Spleen (tissue), 7 donors: Measurements from ENCODE around the gene ADAMTS3.

ENCODE experiments used
- CTCF ChIP-seq, 11 experiments: fragments of 200-600 bp in 7 of 11; fragments of 450-650 bp in 4 of 11; sonication (generic) in 4 of 11; IDR thresholded peaks in 8 of 11; conservative IDR thresholded peaks in 3 of 11; 1 replicate in 7 of 11; 2 replicates in 4 of 11; pipeline versions ENCODE4 v1.4.0 to v1.8.0; 2016 to 2021; ENCODE audit warnings: antibody characterized with exemption in 11 of 11, inconsistent platforms in 4 of 11, mild to moderate bottlenecking in 1 of 11
- POLR2A ChIP-seq, 3 donors: fragments of 450-650 bp; IDR thresholded peaks; one replicate each; pipeline ENCODE4 v1.5.1; 2017; ENCODE audit warnings: antibody characterized with exemption in 3 of 3, mild to moderate bottlenecking in 1 of 3
- POLR2AphosphoS5 ChIP-seq, 3 donors: sonication (generic); formaldehyde crosslinking; IDR thresholded peaks; one replicate each; pipeline ENCODE4 v1.5.1; 2017; ENCODE audit warnings: antibody characterized with exemption in 3 of 3
- donor health status: DM: no; HTN: no; CAD: no; lungs with moderate emphysema.
- donor health status: DM: no; HTN: no; CAD: no.
- donor health status: DM: no; HTN: no; CAD: no.

- TF ChIP-seq CTCF (IDR thresholded peaks at IDR 0.05 in 8 of 11, conservative IDR thresholded peaks at IDR 0.05 in 3 of 11) (no peak), POLR2A (IDR thresholded peaks at IDR 0.05) (no peak), POLR2AphosphoS5 (IDR thresholded peaks at IDR 0.05) (no peak)
Observed at GRCh38 chr4:72390409-72390808, 178.6 kb downstream of the ADAMTS3 start.
